DOHH2 (cell line): ENCODE results near the gene KIRREL3.

Experiments
- H3F3A ChIP-seq: fragments of 200-600 bp; sonication (generic), shearing (Covaris generic); 2 replicates; pipeline ENCODE4 v1.6.0; 2016; ENCODE audit warnings: antibody characterized with exemption, mild to moderate bottlenecking; ENCODE audit not compliant: control insufficient read depth, insufficient read depth
- H3K27ac ChIP-seq: fragments of 200-600 bp; sonication (generic); 2 replicates; pipeline ENCODE4 v1.5.1; 2014; ENCODE audit warnings: low read depth, mild to moderate bottlenecking, low read length, moderate library complexity
- H3K27me3 ChIP-seq: fragments of 200-600 bp; sonication (generic); 2 replicates; pipeline ENCODE4 v1.6.1; 2014; ENCODE audit warnings: mild to moderate bottlenecking, low read length, mixed read lengths; ENCODE audit not compliant: control insufficient read depth
- H3K36me3 ChIP-seq: fragments of 200-600 bp; sonication (generic); 2 replicates; pipeline ENCODE4 v1.6.1; 2014; ENCODE audit warnings: mild to moderate bottlenecking, low read length, moderate library complexity, mixed read lengths; ENCODE audit not compliant: control insufficient read depth
- H3K4me1 ChIP-seq: fragments of 200-600 bp; sonication (generic); 2 replicates; pipeline ENCODE4 v1.6.1; 2014; ENCODE audit warnings: mild to moderate bottlenecking, low read length, mixed read lengths; ENCODE audit not compliant: control insufficient read depth
- H3K4me2 ChIP-seq: fragments of 200-600 bp; sonication (generic); 2 replicates; pipeline ENCODE4 v1.6.0; 2014; ENCODE audit warnings: mild to moderate bottlenecking, low read length, moderate library complexity
- H3K4me3 ChIP-seq: fragments of 200-600 bp; sonication (generic); 2 replicates; pipeline ENCODE4 v1.5.1; 2014; ENCODE audit warnings: mild to moderate bottlenecking, low read length, mixed read lengths
- H3K79me2 ChIP-seq: fragments of 200-600 bp; sonication (generic); 2 replicates; pipeline ENCODE4 v1.6.1; 2014; ENCODE audit warnings: mild to moderate bottlenecking, low read length, mixed read lengths; ENCODE audit not compliant: control insufficient read depth
- H3K9me2 ChIP-seq: fragments of 200-600 bp; sonication (generic); replicated peaks from 2 replicates; pipeline ENCODE4 v1.6.1; 2014; ENCODE audit warnings: mild to moderate bottlenecking, low read length, mixed read lengths; ENCODE audit not compliant: control insufficient read depth
- H3K9me3 ChIP-seq: fragments of 200-600 bp; sonication (generic); 2 replicates; pipeline ENCODE4 v1.6.1; 2014; ENCODE audit warnings: antibody characterized with exemption, low read length, mixed read lengths; ENCODE audit not compliant: control insufficient read depth, insufficient read depth
- H4K20me1 ChIP-seq: fragments of 200-600 bp; sonication (generic); 2 replicates; pipeline ENCODE4 v1.6.0; 2014; ENCODE audit warnings: low read depth, mild to moderate bottlenecking, antibody characterized with exemption, low read length, moderate library complexity; ENCODE audit not compliant: control insufficient read depth, insufficient read depth
- EZH2phosphoT487 ChIP-seq: fragments of 200-600 bp; sonication (generic); IDR thresholded peaks from 2 replicates; pipeline ENCODE4 v1.6.1; 2017; ENCODE audit warnings: borderline replicate concordance, mild to moderate bottlenecking, antibody characterized with exemption, low read length, moderate library complexity, mixed read lengths
- TF ChIP-seq, protein P1 (sequence below): fragments of 200-600 bp; sonication (generic); IDR thresholded peaks from one replicate; pipeline ENCODE4 v1.5.1; 2014; ENCODE audit warnings: antibody characterized with exemption, mild to moderate bottlenecking, low read depth, low read length; ENCODE audit not compliant: poor library complexity, severe bottlenecking

KIRREL3 gene

DNA sequence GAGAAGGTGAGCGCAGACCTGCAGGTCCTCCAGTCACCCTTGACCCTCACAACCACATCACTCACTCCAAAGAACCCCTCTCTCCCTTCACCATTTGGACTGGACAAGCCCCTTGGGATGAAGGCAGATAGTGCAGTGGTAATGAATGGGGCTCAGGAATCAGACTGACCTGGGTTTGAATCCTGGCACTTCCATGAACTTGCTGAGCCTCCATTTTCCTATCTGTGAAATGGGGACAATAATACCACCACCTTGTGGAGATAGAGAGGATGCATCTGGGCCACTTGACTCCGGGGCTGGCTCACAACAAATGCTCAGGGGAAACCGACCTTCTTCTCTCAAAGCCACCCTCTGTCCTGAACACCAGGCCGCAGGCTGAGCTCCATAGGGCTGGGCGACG is 467.0 kb downstream of the KIRREL3 start:
- TF ChIP-seq, protein P1, sequence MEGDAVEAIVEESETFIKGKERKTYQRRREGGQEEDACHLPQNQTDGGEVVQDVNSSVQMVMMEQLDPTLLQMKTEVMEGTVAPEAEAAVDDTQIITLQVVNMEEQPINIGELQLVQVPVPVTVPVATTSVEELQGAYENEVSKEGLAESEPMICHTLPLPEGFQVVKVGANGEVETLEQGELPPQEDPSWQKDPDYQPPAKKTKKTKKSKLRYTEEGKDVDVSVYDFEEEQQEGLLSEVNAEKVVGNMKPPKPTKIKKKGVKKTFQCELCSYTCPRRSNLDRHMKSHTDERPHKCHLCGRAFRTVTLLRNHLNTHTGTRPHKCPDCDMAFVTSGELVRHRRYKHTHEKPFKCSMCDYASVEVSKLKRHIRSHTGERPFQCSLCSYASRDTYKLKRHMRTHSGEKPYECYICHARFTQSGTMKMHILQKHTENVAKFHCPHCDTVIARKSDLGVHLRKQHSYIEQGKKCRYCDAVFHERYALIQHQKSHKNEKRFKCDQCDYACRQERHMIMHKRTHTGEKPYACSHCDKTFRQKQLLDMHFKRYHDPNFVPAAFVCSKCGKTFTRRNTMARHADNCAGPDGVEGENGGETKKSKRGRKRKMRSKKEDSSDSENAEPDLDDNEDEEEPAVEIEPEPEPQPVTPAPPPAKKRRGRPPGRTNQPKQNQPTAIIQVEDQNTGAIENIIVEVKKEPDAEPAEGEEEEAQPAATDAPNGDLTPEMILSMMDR = no peak
- no peak for TF ChIP-seq EZH2phosphoT487
- Histone ChIP-seq H4K20me1 (no peaks in the 10 kb centered on the region), H3K36me3 (no peaks in the 10 kb centered on the region), H3K4me2 (no peak overlapping the region), H3K79me2 (no peaks in the 10 kb centered on the region), H3K27ac (no peak overlapping the region), H3K4me3 (no peak overlapping the region), H3K4me1 (no peaks in the 10 kb centered on the region), H3K9me3 (no peaks in the 10 kb centered on the region), H3K9me2 (no peaks in the 10 kb centered on the region), H3F3A (no peaks in the 10 kb centered on the region), H3K27me3 (no peaks in the 10 kb centered on the region)

DNA sequence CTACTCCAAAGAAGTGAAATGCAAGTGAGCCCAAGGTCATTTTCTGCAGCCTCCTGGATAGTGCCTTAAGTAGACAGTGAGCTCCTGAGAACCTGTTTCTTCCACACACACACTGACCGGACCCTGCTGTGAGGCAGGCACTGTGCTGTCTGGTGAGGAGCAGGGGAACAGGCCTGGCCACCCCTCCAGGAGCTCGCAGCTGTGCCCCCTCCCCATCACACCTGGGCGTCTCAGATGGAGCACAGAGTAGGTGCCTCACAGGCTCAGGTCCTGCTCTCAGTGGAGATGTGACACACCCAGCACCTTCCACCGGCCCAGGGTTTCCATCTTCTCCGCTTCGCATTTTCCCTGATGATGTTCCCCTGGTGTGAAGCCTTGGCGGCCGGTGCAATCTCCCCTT is 470.2 kb downstream of the KIRREL3 start:
- H3K9me2 ChIP-seq = no peaks in the 10 kb centered on the region
- no peaks in the 10 kb centered on the region for H3F3A ChIP-seq
- H3K27ac ChIP-seq = no peak overlapping the region
- no peaks in the 10 kb centered on the region for H3K9me3 ChIP-seq
- H3K4me1 ChIP-seq = no peaks in the 10 kb centered on the region
- H3K4me2 ChIP-seq = no peak overlapping the region
- H3K27me3 ChIP-seq = no peaks in the 10 kb centered on the region
- TF ChIP-seq, protein P1 = no peak
- TF ChIP-seq EZH2phosphoT487 = no peak
- no peak overlapping the region for H3K4me3 ChIP-seq
- no peaks in the 10 kb centered on the region for H3K36me3 ChIP-seq
- no peaks in the 10 kb centered on the region for H4K20me1 ChIP-seq
- no peaks in the 10 kb centered on the region for H3K79me2 ChIP-seq

DNA sequence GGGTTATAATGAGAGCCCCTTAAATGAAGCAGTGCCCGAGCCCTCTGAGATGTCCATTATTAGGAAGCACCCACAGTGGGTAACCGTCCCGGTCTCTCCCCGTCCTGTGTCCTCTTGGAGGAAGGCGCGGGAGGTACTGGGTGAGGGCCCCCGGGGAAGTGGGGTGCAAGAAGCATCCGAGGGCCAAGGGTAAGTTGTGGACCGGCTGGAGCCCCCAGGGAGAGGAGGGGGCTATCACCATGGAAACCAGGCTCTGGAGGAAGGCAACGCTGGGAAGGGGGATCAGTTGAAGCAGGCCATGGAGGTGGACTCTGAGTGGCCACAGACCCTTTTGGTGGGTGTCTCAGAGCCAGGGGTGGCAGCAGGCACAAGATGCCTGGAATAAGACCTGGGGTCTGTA is 471.5 kb downstream of the KIRREL3 start:
- Histone ChIP-seq H3K36me3 (no peaks in the 10 kb centered on the region), H3K9me2 (no peaks in the 10 kb centered on the region), H3K4me1 (no peaks in the 10 kb centered on the region), H3K27ac (no peak overlapping the region), H3K4me3 (no peak overlapping the region), H3F3A (no peaks in the 10 kb centered on the region), H3K27me3 (no peaks in the 10 kb centered on the region), H3K79me2 (no peaks in the 10 kb centered on the region), H3K9me3 (no peaks in the 10 kb centered on the region), H3K4me2 (no peak overlapping the region), H4K20me1 (no peaks in the 10 kb centered on the region)
- TF ChIP-seq, protein P1 = no peak
- no peak for TF ChIP-seq EZH2phosphoT487

DNA sequence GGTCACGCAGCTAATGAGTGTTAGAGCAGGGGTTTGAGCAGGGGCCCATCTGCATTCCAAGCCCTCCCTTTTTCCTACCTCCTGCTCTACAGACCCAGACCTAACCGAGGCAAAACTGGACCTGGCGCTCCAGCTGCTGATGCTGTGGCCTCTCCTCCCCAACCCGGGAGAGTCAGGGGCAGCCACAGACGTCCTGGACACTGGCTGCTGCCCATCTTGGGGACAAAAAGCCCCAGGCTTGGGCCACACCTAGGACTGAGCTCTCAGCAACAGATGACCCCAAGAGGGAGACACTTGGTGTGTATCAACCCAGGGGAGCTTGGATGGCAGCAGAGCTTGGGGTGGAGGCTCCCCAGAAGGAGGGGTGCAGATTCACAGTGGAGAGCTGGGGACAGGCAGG is 472.5 kb downstream of the KIRREL3 start:
- Histone ChIP-seq H3K9me2 (no peaks in the 10 kb centered on the region), H3K79me2 (no peaks in the 10 kb centered on the region), H3K4me1 (no peaks in the 10 kb centered on the region), H4K20me1 (no peaks in the 10 kb centered on the region), H3K27me3 (no peaks in the 10 kb centered on the region), H3K4me2 (no peak overlapping the region), H3F3A (no peaks in the 10 kb centered on the region), H3K27ac (no peak overlapping the region), H3K4me3 (no peak overlapping the region), H3K9me3 (no peaks in the 10 kb centered on the region), H3K36me3 (no peaks in the 10 kb centered on the region)
- TF ChIP-seq, protein P1 = no peak
- TF ChIP-seq EZH2phosphoT487 = no peak
